DMS 273 (cell line): Measurements from ENCODE around the gene RHBDD1.
A peak's percentile ranks its signal among the peaks of the same experiment; 100 is the strongest.

Source experiments
- DNase-seq: peaks from one replicate; lab custom pipeline; 2025; ENCODE audit not compliant: unreplicated experiment; lab: John Stamatoyannopoulos, UW

RHBDD1 gene

GRCh38 chr2:227025510-227025909 is 189.7 kb downstream of the RHBDD1 start:
- no peak for DNase-seq

- no peak for DNase-seq
These were observed 193.7 kb downstream of the RHBDD1 start for GRCh38 chr2:227029426-227030105.

GRCh38 chr2:227030789-227031188 is 194.9 kb downstream of the RHBDD1 start:
- no peak for DNase-seq

GRCh38 chr2:227031379-227031778 is 195.5 kb downstream of the RHBDD1 start:
- no peak for DNase-seq

GRCh38 chr2:227033471-227034148 is 197.8 kb downstream of the RHBDD1 start:
- peak; percentile 69 for DNase-seq

- DNase-seq, result peak; percentile 21
These were observed 200.0 kb downstream of the RHBDD1 start for GRCh38 chr2:227035711-227036367.

GRCh38 chr2:227036527-227036926 is 200.7 kb downstream of the RHBDD1 start:
- peak; percentile 23 for DNase-seq

- DNase-seq, result peak; percentile 69
These were observed 202.8 kb downstream of the RHBDD1 start for GRCh38 chr2:227038550-227039189.

- DNase-seq, result peak; percentile 7
These were observed 208.1 kb downstream of the RHBDD1 start for GRCh38 chr2:227043981-227044380.
